Esophagus squamous epithelium (tissue), 4 donors: ENCODE data around the gene OR6X1.

Experiments used
- POLR2A ChIP-seq, 4 donors: fragments of 450-650 bp; IDR thresholded peaks; one replicate each; pipeline ENCODE4 v1.6.1; 2017; ENCODE audit warnings: antibody characterized with exemption in 4 of 4, mild to moderate bottlenecking in 4 of 4, moderate library complexity in 3 of 4
- TF ChIP-seq, protein P1 (sequence below), 6 experiments: fragments of 450-650 bp in 4 of 6; fragments of 200-600 bp in 2 of 6; sonication (generic) in 2 of 6; IDR thresholded peaks; one replicate each; pipeline ENCODE4 v1.5.1; 2016 to 2019; ENCODE audit warnings: antibody characterized with exemption in 6 of 6, mild to moderate bottlenecking in 4 of 6, moderate library complexity in 4 of 6

DNA sequence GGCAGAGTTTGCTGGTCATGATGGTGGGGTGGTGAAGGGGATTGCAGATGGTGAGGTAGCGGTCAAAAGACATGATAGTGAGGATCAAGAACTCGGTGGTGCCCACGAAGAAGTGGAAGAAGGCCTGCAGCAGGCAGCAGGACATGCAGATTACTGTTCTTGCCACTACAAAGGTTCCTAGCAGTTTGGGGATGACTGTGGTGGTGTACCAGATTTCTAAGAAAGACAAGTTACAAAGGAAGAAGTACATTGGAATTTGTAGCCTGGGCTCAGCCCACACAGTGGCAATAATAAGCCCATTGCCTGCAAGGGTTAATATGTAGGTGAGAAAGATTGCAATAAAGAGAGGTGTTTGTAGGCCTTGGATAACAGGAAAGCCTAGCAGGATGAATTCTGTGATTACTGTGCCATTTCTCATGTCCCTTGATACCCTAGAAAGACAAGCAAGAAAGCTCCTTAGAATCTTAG is at the start of gene OR6X1:
- TF ChIP-seq POLR2A (IDR thresholded peaks at IDR 0.05) = no peak
- TF ChIP-seq, protein P1, sequence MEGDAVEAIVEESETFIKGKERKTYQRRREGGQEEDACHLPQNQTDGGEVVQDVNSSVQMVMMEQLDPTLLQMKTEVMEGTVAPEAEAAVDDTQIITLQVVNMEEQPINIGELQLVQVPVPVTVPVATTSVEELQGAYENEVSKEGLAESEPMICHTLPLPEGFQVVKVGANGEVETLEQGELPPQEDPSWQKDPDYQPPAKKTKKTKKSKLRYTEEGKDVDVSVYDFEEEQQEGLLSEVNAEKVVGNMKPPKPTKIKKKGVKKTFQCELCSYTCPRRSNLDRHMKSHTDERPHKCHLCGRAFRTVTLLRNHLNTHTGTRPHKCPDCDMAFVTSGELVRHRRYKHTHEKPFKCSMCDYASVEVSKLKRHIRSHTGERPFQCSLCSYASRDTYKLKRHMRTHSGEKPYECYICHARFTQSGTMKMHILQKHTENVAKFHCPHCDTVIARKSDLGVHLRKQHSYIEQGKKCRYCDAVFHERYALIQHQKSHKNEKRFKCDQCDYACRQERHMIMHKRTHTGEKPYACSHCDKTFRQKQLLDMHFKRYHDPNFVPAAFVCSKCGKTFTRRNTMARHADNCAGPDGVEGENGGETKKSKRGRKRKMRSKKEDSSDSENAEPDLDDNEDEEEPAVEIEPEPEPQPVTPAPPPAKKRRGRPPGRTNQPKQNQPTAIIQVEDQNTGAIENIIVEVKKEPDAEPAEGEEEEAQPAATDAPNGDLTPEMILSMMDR (IDR thresholded peaks at IDR 0.05) = no peak
